ENCODE measurements around the gene RTN1.

The RTN1 gene

GRCh38 chr14:59787045-59787674 lies 83.4 kb downstream of the RTN1 start:
- no peak for DNase-seq

- no peak for DNase-seq
Measured at GRCh38 chr14:59785629-59786028, 84.9 kb downstream of the RTN1 start.

- no peak for DNase-seq
Measured at GRCh38 chr14:59782760-59783159, 87.8 kb downstream of the RTN1 start.

- DNase-seq = no peak
Measured at GRCh38 chr14:59777006-59777579, 93.5 kb downstream of the RTN1 start.

GRCh38 chr14:59776468-59776867 lies 94.1 kb downstream of the RTN1 start:
- DNase-seq = no peak

- no peak for DNase-seq
Measured at GRCh38 chr14:59772233-59772632, 98.3 kb downstream of the RTN1 start.

- no peak for DNase-seq
Measured at GRCh38 chr14:59771577-59771976, 99.0 kb downstream of the RTN1 start.

- no peak for DNase-seq
Measured at GRCh38 chr14:59769586-59769985, 101.0 kb downstream of the RTN1 start.

GRCh38 chr14:59768855-59769375 lies 101.7 kb downstream of the RTN1 start:
- no peak for DNase-seq

GRCh38 chr14:59761851-59762250 lies 108.7 kb downstream of the RTN1 start:
- no peak for DNase-seq

- DNase-seq = no peak
Measured at GRCh38 chr14:59755409-59756135, 115.0 kb downstream of the RTN1 start.

- DNase-seq = no peak
Measured at GRCh38 chr14:59754256-59754655, 116.3 kb downstream of the RTN1 start.

- no peak for DNase-seq
Measured at GRCh38 chr14:59753512-59753911, 117.1 kb downstream of the RTN1 start.

GRCh38 chr14:59751578-59751977 lies 119.0 kb downstream of the RTN1 start:
- DNase-seq = no peak

- peak; percentile 17 for DNase-seq
Measured at GRCh38 chr14:59739794-59740193, 130.8 kb downstream of the RTN1 start.

GRCh38 chr14:59728304-59728703 lies 142.3 kb downstream of the RTN1 start:
- DNase-seq = peak; percentile 85

- no peak for DNase-seq
Measured at GRCh38 chr14:59727073-59727661, 143.4 kb downstream of the RTN1 start.

- no peak for DNase-seq
Measured at GRCh38 chr14:59711080-59711479, 159.5 kb downstream of the RTN1 start.

- DNase-seq = peak; percentile 88
Measured at GRCh38 chr14:59707778-59708561, 162.6 kb downstream of the RTN1 start.

- no peak for DNase-seq
Measured at GRCh38 chr14:59705866-59706265, 164.7 kb downstream of the RTN1 start.

- no peak for DNase-seq
Measured at GRCh38 chr14:59705245-59705644, 165.3 kb downstream of the RTN1 start.

- DNase-seq = no peak
Measured at GRCh38 chr14:59704054-59704645, 166.4 kb downstream of the RTN1 start.

Measured in NCI-H1694 (cell line).